GM18909 (cell line): ENCODE results near the gene THADA.
"Not testable (repeated sequence)": the region's sequence is repeated elsewhere in the genome, so short reads cannot be mapped to it uniquely, and the experiment has no call there.

Experiments used
- ATAC-seq: cut with Tn5 transposase; IDR thresholded peaks from one replicate; pipeline ENCODE4 v1.9.1; 2021; ENCODE audit warnings: mild to moderate bottlenecking; ENCODE audit not compliant: unreplicated experiment, poor library complexity

Gene THADA

DNA sequence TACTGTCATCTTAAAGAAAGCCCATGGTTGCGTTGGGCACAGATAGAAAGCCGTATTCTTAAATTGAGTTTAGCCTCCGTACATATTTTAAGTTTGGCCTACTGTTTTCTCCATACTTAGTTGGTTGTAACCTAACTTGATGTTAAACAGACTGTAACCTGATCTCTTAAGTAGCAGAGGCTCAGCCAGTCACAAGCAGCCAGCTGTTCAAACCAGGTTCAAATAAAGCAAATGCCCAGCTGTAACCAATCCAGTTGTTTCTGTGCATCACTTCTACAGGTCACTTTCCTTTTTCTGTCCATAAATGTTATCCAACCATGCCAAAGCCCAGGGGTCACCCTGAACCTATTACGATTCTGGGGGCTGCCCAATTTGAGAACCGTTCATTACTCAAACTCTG is 10.0 kb upstream of the THADA start:
- no peak for ATAC-seq

DNA sequence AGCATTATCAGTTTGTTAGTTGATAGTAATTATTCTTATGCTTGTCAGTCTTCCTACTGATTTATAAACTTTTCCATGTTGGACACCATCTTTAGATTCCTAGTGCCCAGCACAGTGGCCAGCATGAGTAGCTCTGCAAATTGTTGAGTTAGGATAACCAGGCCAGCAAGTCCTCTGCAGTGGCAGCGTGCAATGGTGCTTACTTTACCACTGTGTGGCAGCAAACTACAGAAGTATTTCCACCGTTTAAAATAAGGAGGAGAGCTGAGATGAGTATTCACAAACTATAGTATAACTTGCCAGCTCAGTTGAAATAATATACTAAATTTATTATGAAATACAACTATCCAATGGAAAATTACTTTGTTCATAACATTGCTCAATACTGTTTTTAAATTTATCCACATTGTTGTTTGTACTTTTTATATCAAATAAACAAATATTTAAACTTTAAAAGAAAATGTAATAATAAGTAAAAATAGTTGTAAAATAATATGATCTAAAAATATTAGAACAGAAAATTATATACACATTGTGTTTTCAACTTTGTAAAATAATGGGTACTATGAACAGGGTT is 9.3 kb upstream of the THADA start:
- no peak for ATAC-seq

DNA sequence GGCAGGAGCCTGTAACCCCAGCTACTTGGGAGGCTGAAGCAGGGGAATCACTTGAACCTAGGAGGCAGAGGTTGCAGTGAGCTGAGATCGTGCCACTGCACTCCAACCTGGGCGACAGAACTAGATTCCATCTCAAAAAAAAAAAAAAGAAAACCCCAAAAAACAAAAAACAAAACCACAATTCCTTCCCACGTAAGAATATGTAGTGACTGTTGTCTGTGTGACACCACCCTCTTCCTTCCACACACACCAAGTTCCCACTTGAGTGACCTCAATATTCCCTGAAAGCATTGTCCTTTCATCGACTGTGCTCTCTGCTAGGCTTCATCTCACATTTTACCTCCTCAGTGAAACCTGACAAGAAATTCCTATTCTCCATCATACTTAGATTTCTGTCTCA is 8.8 kb upstream of the THADA start:
- no peak for ATAC-seq

DNA sequence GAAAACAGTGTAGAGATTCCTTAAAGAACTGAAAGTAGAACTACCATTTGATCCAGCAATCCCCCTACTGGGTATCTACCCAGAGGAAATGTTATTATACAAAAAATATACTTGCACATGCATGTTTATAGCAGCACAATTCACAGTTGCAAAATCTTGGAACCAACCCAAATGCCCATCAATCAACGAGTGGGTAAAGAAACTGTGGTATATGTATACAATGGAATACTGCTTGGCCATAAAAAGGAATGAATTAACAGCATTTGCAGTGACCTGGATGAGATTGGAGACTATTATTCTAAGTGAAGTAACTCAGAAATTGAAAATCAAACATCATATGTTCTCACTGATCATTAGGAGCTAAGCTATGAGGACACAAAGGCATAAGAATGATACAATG is 4.8 kb upstream of the THADA start:
- ATAC-seq, result not testable (repeated sequence)

DNA sequence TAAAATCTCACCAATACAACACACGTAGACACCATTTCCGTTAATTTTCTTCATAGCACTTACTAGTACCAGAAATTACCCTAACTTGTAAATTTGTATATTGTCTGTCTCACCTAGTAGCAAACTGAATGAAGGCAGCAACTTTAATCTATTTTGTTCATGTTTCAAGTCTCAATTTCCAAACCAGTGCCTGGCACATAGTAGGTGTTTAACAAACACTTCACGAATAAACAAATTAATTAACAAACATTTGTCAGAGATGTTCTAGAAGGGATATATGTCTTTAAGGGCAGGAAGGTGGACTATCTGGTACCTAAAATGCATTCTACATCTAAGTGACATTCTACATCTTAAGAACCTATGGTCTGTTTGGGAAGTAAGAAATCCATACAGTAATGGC is 963 bp downstream of the THADA start:
- ATAC-seq, result no peak

DNA sequence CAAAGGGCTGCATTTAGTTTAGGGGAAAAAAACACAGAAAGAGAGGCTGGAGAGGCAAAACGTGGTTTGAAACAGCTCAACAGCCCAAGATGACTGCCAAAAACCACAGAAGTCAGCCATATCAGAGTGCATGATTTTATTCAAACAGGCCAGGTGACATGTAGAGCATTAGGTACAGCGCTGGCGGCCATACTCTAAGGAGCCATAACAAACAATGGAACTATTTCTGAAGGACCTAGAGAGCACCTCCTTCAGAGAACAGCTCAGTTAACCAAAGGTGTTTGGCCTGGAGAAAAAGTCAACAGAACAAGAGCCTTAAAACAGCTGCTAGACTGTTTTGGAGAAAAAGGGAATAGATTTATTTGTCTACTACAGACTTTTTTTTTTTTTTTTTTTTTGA is 2.6 kb downstream of the THADA start:
- no peak for ATAC-seq

DNA sequence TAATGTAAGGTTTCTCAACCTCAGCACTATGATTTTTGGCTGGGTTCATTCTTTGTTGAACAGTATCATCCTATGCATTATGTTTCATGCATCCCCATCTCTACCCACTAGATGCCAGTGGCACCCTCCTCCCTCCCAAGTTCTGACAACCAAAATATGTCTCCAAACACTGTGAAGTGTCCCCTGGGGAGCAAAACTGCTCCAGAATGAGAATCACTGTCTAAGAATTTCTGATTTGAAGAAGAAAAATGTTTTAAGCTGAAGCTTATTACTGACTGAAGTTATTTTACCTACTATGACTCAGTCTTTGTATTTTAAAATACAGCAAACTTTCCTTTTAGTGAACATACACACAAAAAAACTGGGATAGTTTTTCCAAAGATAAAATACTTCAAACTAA is 3.4 kb downstream of the THADA start:
- ATAC-seq, result no peak

DNA sequence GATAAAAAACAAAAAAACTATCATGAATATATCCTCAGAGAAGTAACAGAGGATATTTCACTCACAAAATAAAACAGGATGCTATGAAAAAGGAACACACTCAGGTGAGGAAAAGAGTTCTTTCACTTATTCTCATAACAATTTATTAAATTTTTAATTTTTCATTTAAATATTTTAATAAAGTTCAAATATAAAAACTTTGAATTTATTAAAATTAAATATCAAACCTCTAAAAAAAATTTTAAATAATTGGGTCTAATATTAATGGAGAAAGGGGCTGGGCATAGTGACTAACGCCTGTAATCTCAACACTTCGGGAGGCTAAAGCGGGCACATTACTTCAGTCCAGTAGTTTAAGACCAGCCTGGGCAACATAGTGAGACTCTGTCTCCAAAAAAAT is 10.1 kb downstream of the THADA start:
- ATAC-seq, result no peak

DNA sequence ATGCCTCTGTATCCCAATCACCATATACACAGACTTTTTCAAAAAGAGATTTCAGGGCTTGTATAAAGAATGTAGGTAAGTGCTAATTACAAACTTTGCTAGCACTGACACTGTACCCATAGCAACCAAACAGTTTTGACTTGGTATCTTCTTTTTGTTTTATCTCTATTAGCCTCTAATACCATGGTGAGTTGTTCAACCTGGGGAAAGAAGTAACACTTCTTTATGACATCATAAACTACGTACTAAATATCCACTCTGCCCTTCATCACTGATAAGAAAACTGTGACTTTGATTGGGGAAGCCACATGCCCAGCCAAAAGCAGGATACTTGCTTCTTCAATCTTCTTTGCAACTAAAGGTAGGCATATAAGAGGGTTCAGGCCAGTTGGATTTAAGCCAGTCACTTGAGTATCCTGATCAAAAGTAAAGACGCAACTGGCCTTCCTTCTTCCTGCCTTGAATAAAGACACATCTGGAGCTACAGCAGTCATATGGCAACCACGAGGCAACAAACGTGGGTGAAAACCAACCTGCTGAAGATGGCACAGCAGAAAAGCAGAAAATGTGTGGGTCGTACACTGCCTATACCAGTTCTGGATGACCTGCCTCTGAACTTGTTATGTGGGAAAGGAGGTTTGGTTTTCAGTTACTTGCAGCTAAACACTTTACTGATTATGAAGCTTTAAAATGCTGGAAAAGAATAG is 16.4 kb downstream of the THADA start:
- no peak for ATAC-seq

DNA sequence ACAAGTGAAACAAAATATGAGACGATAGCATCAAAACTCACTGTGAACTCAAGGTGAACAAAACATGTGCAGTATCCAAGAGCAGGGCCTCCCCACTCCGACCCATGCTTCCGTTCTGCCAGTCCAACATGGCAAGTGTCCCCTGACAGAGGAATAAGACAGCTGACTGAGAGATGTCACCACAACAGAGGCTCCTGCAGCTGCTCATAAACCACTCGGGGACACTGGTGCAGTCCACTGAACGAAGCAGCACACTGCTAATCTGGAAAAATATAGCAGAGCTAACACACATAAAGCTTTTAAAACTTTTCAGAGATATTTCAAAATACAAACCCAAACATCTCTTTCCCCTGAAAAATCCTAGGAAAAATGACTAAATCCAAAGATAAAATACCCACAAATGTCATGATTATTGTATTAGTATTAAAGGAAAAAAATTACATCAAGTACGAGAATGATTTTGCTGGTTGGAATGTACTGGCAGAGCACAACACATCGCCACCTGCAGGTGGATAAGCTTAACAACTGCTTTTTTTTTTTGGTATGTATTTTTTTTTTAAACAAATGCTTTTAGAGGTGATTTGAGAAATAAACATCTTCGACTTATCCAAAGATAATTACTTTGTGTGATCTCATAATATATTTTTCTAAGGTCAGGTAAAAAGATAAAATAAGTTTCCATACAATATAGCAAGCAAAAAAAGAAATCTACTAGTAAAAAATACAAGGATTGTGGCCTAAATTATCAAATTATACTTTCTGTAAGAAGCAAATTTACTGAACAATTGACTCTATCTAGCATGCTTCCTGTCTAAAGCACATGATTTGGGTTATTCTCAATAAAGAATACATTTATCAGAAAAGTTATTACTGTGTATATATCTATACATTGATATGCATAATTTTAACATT is 18.6 kb downstream of the THADA start:
- no peak for ATAC-seq

DNA sequence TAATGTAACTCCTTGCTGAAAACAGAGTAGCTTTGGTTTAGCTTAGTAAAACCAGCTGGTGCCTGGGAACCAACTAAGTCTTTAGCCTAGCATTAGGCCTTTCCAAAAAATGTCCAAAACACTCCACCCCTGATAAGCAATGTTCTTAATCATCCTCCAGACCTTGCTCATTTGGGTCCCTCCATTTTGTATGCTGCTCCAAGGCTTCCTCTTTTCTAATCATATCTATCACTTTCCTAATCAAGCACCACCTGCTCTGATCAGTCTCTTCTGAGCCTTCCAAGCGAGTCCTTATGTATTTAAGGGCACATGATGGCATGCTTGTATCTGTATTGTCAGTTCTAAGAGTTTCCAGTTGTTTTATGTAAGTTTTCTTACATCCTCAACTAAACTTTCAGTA is 23.6 kb downstream of the THADA start:
- ATAC-seq, result no peak

DNA sequence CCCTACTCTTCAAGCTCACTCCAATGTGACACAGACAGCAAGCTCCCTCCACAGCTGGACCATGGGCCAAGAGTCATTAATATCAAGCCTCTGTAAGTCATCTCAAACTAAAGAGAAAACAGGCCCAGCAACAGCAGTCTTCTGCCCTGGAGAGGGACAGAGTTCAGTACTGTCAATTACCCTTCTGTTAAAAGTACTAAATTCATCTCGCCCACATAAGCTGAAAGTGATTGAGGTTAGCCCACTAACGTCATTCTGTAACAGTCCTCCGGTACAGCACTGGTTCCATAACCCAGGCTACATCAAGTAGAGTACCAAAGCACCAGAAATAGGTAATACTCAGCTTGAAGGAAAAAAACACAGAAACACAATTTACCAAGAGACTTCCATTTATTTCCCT is 25.9 kb downstream of the THADA start:
- ATAC-seq, result peak; percentile 71

DNA sequence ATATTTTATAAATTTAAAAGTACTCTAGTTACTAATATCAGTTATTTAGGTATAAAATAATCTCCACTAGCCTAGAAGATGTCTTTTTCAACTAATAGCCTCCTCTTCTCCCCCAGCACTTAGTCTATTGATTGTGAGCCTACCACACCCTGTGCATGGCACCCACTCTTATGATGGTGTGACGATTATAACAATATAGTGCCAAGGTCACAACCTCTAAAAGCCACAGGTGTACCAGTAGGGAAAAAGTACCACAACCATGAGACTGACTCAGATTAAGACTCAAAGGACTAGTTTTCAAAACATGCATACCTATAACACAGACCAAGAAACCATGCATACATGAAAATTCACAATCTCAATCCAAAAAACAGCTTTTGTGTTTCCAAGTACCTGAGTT is 27.6 kb downstream of the THADA start:
- ATAC-seq, result no peak

DNA sequence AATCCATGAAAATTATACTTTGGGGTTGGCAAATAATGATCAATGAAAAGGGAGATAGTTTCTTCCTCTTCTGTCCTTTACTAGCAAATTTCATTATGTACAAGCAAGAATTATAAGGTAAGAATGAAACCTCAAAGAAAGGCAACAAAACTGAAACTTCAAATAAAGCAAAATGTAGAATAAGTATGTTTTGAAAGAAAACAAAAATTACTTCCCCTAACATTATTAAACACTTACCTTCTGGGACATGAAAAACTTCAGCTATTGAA is 29.4 kb downstream of the THADA start:
- no peak for ATAC-seq

DNA sequence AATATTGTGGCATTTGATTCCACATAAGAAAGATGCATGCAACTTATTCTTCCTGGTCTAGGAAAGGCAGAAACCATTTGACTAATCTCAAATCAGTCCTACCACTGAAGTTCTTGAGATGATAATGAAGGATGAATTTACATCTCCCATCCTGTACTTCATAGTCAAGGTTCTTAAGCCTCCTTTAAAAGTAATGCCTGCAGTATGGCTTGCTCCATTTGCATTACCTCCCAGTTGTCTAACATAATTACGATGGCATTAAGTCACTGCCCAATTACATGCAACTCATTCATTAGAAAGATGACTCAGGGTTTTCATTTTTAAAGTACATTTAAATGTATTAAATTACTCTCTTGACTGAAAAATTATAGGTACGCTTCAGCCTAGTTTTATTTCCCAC is 32.2 kb downstream of the THADA start:
- no peak for ATAC-seq

DNA sequence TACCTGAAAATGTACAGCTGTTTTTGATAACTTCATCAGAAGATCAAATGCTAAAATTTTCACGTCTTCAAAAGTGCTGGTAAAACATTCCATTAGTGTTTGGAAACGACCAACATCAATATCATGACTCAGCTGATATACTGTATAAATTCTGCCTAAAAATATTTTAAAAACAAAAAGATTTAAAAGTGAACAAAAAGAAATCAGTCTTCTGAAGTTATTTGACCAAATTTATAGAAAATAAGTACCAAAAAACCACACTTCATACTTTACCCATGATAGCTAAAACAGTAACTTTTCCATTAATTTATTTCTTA is 35.6 kb downstream of the THADA start:
- no peak for ATAC-seq

DNA sequence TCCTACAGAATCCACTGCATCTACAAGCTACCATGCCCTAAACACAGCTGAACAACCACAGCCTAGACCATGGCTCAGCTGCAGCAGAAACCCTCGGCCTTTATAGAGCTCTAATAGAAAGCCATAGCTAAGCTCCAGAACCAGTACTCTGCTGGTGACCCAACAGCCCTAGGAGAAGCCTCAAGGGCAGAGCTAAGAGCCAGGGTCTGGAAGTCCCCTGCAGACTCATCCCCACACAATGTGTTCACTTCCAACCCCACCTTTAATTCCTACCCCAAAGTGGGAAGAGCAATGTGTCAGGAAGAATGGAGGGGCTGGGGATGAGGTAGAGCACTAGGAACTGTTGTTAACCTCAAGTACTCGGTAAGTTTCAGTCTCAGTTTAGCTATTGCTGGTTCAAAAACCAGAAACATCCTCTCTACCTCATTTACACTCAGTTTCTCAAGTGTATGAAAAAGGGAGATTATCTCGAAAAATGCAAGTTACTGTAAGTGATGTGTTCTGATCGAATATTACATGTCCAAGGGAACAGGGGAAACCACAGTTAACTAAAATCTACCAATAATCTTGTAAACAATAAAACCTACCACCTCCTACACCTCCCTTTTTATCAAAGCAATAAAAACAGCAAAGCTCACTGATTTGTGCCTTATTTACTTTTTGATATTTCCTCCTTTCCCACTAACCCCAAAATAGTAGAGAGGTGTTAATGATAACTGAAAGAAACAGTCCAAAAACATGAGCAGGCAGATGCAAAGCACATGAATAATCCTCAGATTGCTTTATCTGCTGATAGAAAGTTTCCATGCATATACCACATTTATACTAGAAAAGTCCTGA is 36.2 kb downstream of the THADA start:
- peak; percentile 83 for ATAC-seq

DNA sequence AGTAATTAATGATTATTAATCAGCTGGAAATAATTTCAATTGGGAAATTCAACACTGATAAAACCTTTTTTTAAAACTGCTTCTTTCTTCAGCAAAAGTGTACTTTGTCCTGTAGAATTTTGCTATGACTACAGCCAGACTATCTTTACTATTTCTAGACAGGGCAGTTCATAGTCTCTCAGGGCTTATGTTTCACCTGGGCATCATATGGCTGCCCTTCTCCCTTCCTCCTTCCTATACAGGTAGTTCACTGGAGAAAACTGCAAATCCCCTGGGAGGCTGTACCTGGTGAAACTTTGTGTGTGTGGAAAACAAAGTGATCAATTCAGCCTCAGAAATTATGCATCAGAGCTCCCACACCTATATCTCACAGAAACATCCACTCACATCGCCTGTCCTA is 38.6 kb downstream of the THADA start:
- ATAC-seq, result no peak

DNA sequence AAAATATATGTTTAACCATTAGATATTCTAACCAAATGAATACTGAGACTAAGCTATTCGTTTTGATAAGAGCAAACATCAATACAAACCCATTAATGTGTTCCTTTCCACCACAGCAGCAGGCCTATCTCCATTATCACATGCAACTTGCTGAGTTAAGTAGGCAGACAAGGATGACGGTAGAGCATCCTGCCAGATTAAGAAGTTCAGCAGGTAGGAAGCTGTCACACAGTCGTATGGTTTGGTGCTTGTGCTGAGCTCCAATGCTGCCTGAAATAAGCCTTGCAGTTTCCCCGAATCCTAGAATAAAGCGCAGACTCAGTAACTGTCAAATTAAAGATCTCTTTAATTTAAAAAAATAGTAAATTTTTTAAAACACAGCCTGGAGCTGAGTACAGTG is 39.6 kb downstream of the THADA start:
- ATAC-seq, result no peak

DNA sequence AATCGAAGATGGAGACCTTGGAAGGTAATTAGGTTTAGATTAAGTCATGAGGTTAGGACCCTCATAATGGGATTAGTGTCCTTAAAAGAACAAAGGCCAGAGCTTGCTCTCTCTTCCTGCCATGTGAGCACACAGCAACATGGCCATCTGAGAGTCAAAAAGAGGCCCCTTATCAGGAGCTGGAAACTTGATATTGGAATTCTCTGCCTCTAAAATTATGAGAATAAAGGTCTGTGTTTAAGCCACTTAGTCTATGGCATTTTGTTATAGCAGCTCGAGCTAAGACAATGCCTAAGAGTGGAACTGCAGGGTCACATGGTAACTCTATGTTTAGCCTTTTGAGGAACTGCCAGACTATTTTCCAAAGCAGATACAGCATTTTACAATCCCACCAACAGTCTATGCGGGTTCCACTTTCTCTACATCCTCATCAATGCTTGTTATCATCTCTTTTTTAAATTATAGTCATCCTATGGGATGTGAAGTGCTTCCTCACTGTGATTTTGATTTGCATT is 42.4 kb downstream of the THADA start:
- no peak for ATAC-seq

DNA sequence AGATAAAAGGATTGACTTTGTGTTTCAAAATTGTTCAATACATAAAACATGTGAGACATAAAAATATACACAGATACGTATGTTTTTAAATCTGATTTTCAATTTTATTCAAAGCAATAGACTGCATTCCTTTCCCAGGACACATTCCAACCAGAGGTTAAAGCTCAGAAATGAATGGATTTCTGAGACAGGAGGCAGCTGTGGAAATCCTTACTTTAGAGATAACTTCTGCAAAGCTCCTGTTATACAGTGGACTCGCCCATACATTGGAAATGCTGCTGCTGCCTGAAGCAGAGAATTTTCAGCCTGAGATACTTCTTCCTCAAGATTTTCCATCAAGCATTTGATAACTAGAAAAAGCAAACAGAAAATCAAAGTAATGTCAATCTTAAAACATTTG is 43.8 kb downstream of the THADA start:
- no peak for ATAC-seq
